ENCODE results near the gene RAD51B. TPM values are rescaled to one million over a fixed set of nuclear protein-coding genes. Genes with fewer than 3 reads are reported as not detected.

Gene RAD51B
- polyA plus RNA-seq, 4 donors: 10.6 to 13.2 (median 11.3) TPM

- DNase-seq (ENCODE audit: low read depth in 4 of 4, low spot score in 2 of 4): no peak
Observed at GRCh38 chr14:68564826-68565759, 745.5 kb downstream of the RAD51B start.

- no peak for DNase-seq (ENCODE audit: low read depth in 4 of 4, low spot score in 2 of 4)
Observed at GRCh38 chr14:68566075-68566474, 746.5 kb downstream of the RAD51B start.

- DNase-seq (ENCODE audit: low read depth in 4 of 4, low spot score in 2 of 4): no peak
Observed at GRCh38 chr14:68568907-68569897, 749.6 kb downstream of the RAD51B start.

GRCh38 chr14:68569970-68570409 is 750.4 kb downstream of the RAD51B start:
- DNase-seq (ENCODE audit: low read depth in 4 of 4, low spot score in 2 of 4): no peak

GRCh38 chr14:68571114-68571591 is 751.6 kb downstream of the RAD51B start:
- DNase-seq (ENCODE audit: low read depth in 4 of 4, low spot score in 2 of 4): no peak

- no peak for DNase-seq (ENCODE audit: low read depth in 4 of 4, low spot score in 2 of 4)
Observed at GRCh38 chr14:68571928-68572525, 752.4 kb downstream of the RAD51B start.

GRCh38 chr14:68573126-68573525 is 753.5 kb downstream of the RAD51B start:
- no peak for DNase-seq (ENCODE audit: low read depth in 4 of 4, low spot score in 2 of 4)

GRCh38 chr14:68573722-68574121 is 754.1 kb downstream of the RAD51B start:
- DNase-seq (ENCODE audit: low read depth in 4 of 4, low spot score in 2 of 4): no peak

GRCh38 chr14:68574461-68574860 is 754.9 kb downstream of the RAD51B start:
- no peak for DNase-seq (ENCODE audit: low read depth in 4 of 4, low spot score in 2 of 4)

GRCh38 chr14:68574906-68575305 is 755.3 kb downstream of the RAD51B start:
- no peak for DNase-seq (ENCODE audit: low read depth in 4 of 4, low spot score in 2 of 4)

GRCh38 chr14:68575426-68575825 is 755.8 kb downstream of the RAD51B start:
- no peak for DNase-seq (ENCODE audit: low read depth in 4 of 4, low spot score in 2 of 4)

- DNase-seq (ENCODE audit: low read depth in 4 of 4, low spot score in 2 of 4): no peak
Observed at GRCh38 chr14:68576031-68576430, 756.5 kb downstream of the RAD51B start.

- DNase-seq (ENCODE audit: low read depth in 4 of 4, low spot score in 2 of 4): no peak
Observed at GRCh38 chr14:68576496-68577244, 757.1 kb downstream of the RAD51B start.

GRCh38 chr14:68577802-68578541 is 758.4 kb downstream of the RAD51B start:
- no peak for DNase-seq (ENCODE audit: low read depth in 4 of 4, low spot score in 2 of 4)

GRCh38 chr14:68578597-68578996 is 759.0 kb downstream of the RAD51B start:
- DNase-seq (ENCODE audit: low read depth in 4 of 4, low spot score in 2 of 4): no peak

- DNase-seq (ENCODE audit: low read depth in 4 of 4, low spot score in 2 of 4): no peak
Observed at GRCh38 chr14:68580096-68580645, 760.6 kb downstream of the RAD51B start.

GRCh38 chr14:68580671-68581070 is 761.1 kb downstream of the RAD51B start:
- no peak for DNase-seq (ENCODE audit: low read depth in 4 of 4, low spot score in 2 of 4)

GRCh38 chr14:68583548-68584280 is 764.1 kb downstream of the RAD51B start:
- DNase-seq (ENCODE audit: low read depth in 4 of 4, low spot score in 2 of 4): no peak
